A549 treated with GW870086 at 1 μM for 4 hours (cell line): ENCODE data around the gene SLC35F2. TPM values are rescaled to one million over a fixed set of nuclear protein-coding genes. Genes with fewer than 3 reads are reported as not detected.

ENCODE experiments used
- total RNA-seq: library from RNA; stranded (reverse); fragments of 200-300 nt; extraction: Qiagen RNA extraction; gene quantifications from 5 replicates; pipeline ENCODE4 v1.2.3, GENCODE V29; 2022; ENCODE audit warnings: low read depth

SLC35F2 gene
- 42.2 to 53.3 TPM (median 49.0 TPM) in 5 replicates for total RNA-seq

GRCh38 chr11:107858217-107859070 is at the start of gene SLC35F2:
TSS of gene SLC35F2 (minus strand) at chr11:107858787. CDS start at chr11:107858767, 20 bp downstream.

Other genes starting within 250 kb of the SLC35F2 start
- gene SLN, start 146.7 kb downstream of the SLC35F2 start, total RNA-seq, result 0.52 to 2.1 TPM (median 1.6 TPM) in 5 replicates
- 0.15 to 0.72 TPM (median 0.39 TPM) in 5 replicates for gene RAB39A, start 69.7 kb upstream of the SLC35F2 start, total RNA-seq
- gene CUL5, start 150.1 kb upstream of the SLC35F2 start, total RNA-seq, result 5.2 to 12.5 TPM (median 8.7 TPM) in 5 replicates